Gastrocnemius medialis (tissue), 4 donors: ENCODE measurements around the gene MGAT5B. TPM values are rescaled to one million over a fixed set of nuclear protein-coding genes. Genes with fewer than 3 reads are reported as not detected.

Experiments
- ATAC-seq, 2 donors: fragments of 150-250 bp; one replicate each; pipeline ENCODE4 v1.9.1; 2016
- DNase-seq, 2 donors: peaks; one replicate each; pipeline ENCODE4 v3.0.0-alpha.2; 2019
- H3K27ac ChIP-seq, 4 donors: fragments of 200-600 bp; sonication (generic); 1 replicate in 1 of 4; 2 replicates in 3 of 4; pipeline ENCODE4 v1.5.1; 2016 to 2018; ENCODE audit warnings: mild to moderate bottlenecking in 2 of 4, moderate library complexity in 1 of 4
- H3K27me3 ChIP-seq, 3 donors: fragments of 200-600 bp; sonication (generic) in 2 of 3; 1 replicate in 1 of 3; 2 replicates in 2 of 3; pipeline versions ENCODE4 v1.5.1 to v1.6.0; 2016 to 2019; ENCODE audit warnings: mild to moderate bottlenecking in 1 of 3, moderate library complexity in 1 of 3
- H3K36me3 ChIP-seq, 2 donors: fragments of 200-600 bp; sonication (generic) in 1 of 2; one replicate each; pipeline ENCODE4 v1.5.1; 2017 to 2018
- H3K4me1 ChIP-seq, 2 donors: fragments of 200-600 bp; sonication (generic) in 1 of 2; one replicate each; pipeline ENCODE4 v1.5.1; 2016 to 2017; ENCODE audit warnings: mild to moderate bottlenecking in 2 of 2
- H3K4me3 ChIP-seq, 4 donors: fragments of 200-600 bp; sonication (generic) in 3 of 4; 1 replicate in 1 of 4; 2 replicates in 3 of 4; pipeline ENCODE4 v1.5.1; 2016 to 2019; ENCODE audit warnings: mild to moderate bottlenecking in 2 of 4
- H3K9me3 ChIP-seq, 3 donors: fragments of 200-600 bp; sonication (generic) in 2 of 3; 1 replicate in 1 of 3; 2 replicates in 2 of 3; pipeline ENCODE4 v1.5.1; 2016 to 2019
- CTCF ChIP-seq, 5 experiments: fragments of 450-650 bp in 3 of 5; fragments of 200-600 bp in 2 of 5; sonication (generic) in 2 of 5; IDR thresholded peaks in 4 of 5; conservative IDR thresholded peaks in 1 of 5; 1 replicate in 4 of 5; 2 replicates in 1 of 5; pipeline ENCODE4 v1.5.1; 2016 to 2019; ENCODE audit warnings: antibody characterized with exemption in 5 of 5, mild to moderate bottlenecking in 3 of 5, moderate library complexity in 3 of 5
- POLR2A ChIP-seq, 2 donors: fragments of 450-650 bp; IDR thresholded peaks; one replicate each; pipeline ENCODE4 v1.6.1; 2017; ENCODE audit warnings: antibody characterized with exemption in 2 of 2, mild to moderate bottlenecking in 2 of 2, moderate library complexity in 2 of 2
- in situ Hi-C, 4 donors: fragments of 200-750 bp; cut with MboI; loops; one replicate each; pipeline versions ENCODE4 v1.15.0 to v1.8.0; 2017; ENCODE audit warnings: low sequenced_read_pairs in 4 of 4
- intact Hi-C: fragments of 100-400 bp; cut with DNase I; formaldehyde crosslinking; loops from one replicate; pipeline ENCODE4 v1.15.1; 2023; ENCODE audit warnings: low total_unique reads
- total RNA-seq, 4 donors: library from RNA; depleted of rRNA; stranded (reverse); fragments of >200 nt; gene quantifications; one replicate each; pipeline versions ENCODE4 v1.1.0 to v1.2.3, GENCODE V29; 2016

Gene MGAT5B
- total RNA-seq, 4 donors from 2014 or later: not detected

- H3K27ac ChIP-seq: no peak overlapping the region
- no peaks in the 10 kb centered on the region for H3K36me3 ChIP-seq
- peaks cover 0 to 9% (median 4%) of the 10 kb centered on the region in 3 donors for H3K27me3 ChIP-seq
- no peak for ATAC-seq
- H3K9me3 ChIP-seq: no peaks in the 10 kb centered on the region
- intact Hi-C loops (no loop called here), in situ Hi-C loops (no loop called here)
- H3K4me1 ChIP-seq: no peaks in the 10 kb centered on the region
- H3K4me3 ChIP-seq: no peak overlapping the region
- no peak for DNase-seq
- no peak for TF ChIP-seq POLR2A (IDR thresholded peaks at IDR 0.05)
- TF ChIP-seq CTCF (IDR thresholded peaks at IDR 0.05 in 4 of 5, conservative IDR thresholded peaks at IDR 0.05 in 1 of 5): no peak
Observed at GRCh38 chr17:76981545-76982295, 113.5 kb downstream of the MGAT5B start.

- peaks cover 0 to 9% (median 4%) of the 10 kb centered on the region in 3 donors for H3K27me3 ChIP-seq
- no peak for DNase-seq
- TF ChIP-seq CTCF (IDR thresholded peaks at IDR 0.05 in 4 of 5, conservative IDR thresholded peaks at IDR 0.05 in 1 of 5) (no peak), POLR2A (IDR thresholded peaks at IDR 0.05) (no peak)
Observed at GRCh38 chr17:76982408-76983074, 114.3 kb downstream of the MGAT5B start.

GRCh38 chr17:76983075-76983775 is 115.0 kb downstream of the MGAT5B start:
- no peak for TF ChIP-seq POLR2A (IDR thresholded peaks at IDR 0.05)
- no peak for TF ChIP-seq CTCF (IDR thresholded peaks at IDR 0.05 in 4 of 5, conservative IDR thresholded peaks at IDR 0.05 in 1 of 5)
- peaks cover 0 to 9% (median 4%) of the 10 kb centered on the region in 3 donors for H3K27me3 ChIP-seq
- in situ Hi-C loops: no loop called here
- H3K4me3 ChIP-seq: no peak overlapping the region
- H3K4me1 ChIP-seq: no peaks in the 10 kb centered on the region
- intact Hi-C loops: no loop called here
- no peaks in the 10 kb centered on the region for H3K9me3 ChIP-seq
- ATAC-seq (no peak), DNase-seq (no peak)
- no peaks in the 10 kb centered on the region for H3K36me3 ChIP-seq
- H3K27ac ChIP-seq: no peak overlapping the region

More at GRCh38 chr17:76982408-76983074, 114.3 kb downstream of the MGAT5B start:
- intact Hi-C loops: no loop called here
- Histone ChIP-seq H3K4me1 (no peaks in the 10 kb centered on the region), H3K36me3 (no peaks in the 10 kb centered on the region), H3K9me3 (no peaks in the 10 kb centered on the region), H3K27ac (no peak overlapping the region), H3K4me3 (no peak overlapping the region)
- no peak for ATAC-seq
- in situ Hi-C loops: no loop called here

GRCh38 chr17:76986365-76986764 is 118.2 kb downstream of the MGAT5B start:
- intact Hi-C loops: no loop called here
- H3K36me3 ChIP-seq: no peaks in the 10 kb centered on the region
- H3K4me1 ChIP-seq: no peaks in the 10 kb centered on the region
- H3K27me3 ChIP-seq: peaks cover 0 to 9% (median 4%) of the 10 kb centered on the region in 3 donors
- DNase-seq (no peak), ATAC-seq (no peak)
- no peak overlapping the region for H3K27ac ChIP-seq
- TF ChIP-seq POLR2A (IDR thresholded peaks at IDR 0.05): no peak
- no peak for TF ChIP-seq CTCF (IDR thresholded peaks at IDR 0.05 in 4 of 5, conservative IDR thresholded peaks at IDR 0.05 in 1 of 5)
- no peak overlapping the region for H3K4me3 ChIP-seq
- H3K9me3 ChIP-seq: no peaks in the 10 kb centered on the region
- in situ Hi-C loops: no loop called here
